Measurements from ENCODE around the gene TJP2. TPM values are rescaled to one million over a fixed set of nuclear protein-coding genes. Genes with fewer than 3 reads are reported as not detected.
A peak's percentile ranks its signal among the peaks of the same experiment; 100 is the strongest.

TJP2 gene
- total RNA-seq, 1 donor from 2014 or later = 35.5 TPM

DNA sequence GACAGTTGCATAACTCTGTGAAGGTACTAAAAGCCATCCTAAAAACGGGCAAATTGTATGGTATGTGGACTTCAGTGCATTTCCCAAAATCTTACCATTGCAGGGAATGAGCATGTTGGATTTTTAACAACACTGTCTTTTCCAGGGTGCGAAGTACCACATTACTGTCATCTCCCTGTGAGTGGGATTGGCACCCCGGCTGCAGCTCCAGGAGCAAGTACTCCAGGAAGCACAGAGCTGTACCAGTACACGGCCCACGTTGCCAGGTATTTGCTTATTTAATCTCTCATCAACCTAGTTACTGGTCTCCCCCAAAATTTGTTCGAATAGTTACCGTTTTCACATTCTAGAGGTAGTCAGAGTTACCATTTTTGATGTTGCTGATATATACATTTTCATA is 22.6 kb upstream of the TJP2 start:
- Histone ChIP-seq H3K36me3 (no peaks in the 10 kb centered on the region), H2AFZ (replicated peaks) (no peak overlapping the region), H3K79me2 (ENCODE audit: low read depth) (no peaks in the 10 kb centered on the region), H3K27ac (no peak overlapping the region), H3K27me3 (no peaks in the 10 kb centered on the region), H3K9ac (no peak overlapping the region), H3K4me1 (no peaks in the 10 kb centered on the region), H3F3A (ENCODE audit: low read depth) (peaks cover 7% of the 10 kb centered on the region), H3K4me3 (no peak overlapping the region), H3K4me2 (no peak overlapping the region), H4K20me1 (ENCODE audit: low read depth) (no peaks in the 10 kb centered on the region), H3K9me3 (ENCODE audit: low read depth) (no peaks in the 10 kb centered on the region)
- Mint-ChIP-seq H3K36me3 (peaks cover 15% of the 10 kb centered on the region), H3K4me1 (peaks cover 8% of the 10 kb centered on the region), H3K4me3 (no peak overlapping the region), H3K27ac (no peak overlapping the region), H3K27me3 (ENCODE audit: insufficient read depth, low read depth) (peaks cover 2% of the 10 kb centered on the region), H3K9me3 (peaks cover 3% of the 10 kb centered on the region)
- TF ChIP-seq, protein P1, sequence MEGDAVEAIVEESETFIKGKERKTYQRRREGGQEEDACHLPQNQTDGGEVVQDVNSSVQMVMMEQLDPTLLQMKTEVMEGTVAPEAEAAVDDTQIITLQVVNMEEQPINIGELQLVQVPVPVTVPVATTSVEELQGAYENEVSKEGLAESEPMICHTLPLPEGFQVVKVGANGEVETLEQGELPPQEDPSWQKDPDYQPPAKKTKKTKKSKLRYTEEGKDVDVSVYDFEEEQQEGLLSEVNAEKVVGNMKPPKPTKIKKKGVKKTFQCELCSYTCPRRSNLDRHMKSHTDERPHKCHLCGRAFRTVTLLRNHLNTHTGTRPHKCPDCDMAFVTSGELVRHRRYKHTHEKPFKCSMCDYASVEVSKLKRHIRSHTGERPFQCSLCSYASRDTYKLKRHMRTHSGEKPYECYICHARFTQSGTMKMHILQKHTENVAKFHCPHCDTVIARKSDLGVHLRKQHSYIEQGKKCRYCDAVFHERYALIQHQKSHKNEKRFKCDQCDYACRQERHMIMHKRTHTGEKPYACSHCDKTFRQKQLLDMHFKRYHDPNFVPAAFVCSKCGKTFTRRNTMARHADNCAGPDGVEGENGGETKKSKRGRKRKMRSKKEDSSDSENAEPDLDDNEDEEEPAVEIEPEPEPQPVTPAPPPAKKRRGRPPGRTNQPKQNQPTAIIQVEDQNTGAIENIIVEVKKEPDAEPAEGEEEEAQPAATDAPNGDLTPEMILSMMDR (IDR thresholded peaks at IDR 0.05) = no peak
- TF ChIP-seq EZH2 (IDR thresholded peaks at IDR 0.05) (no peak), EZH2phosphoT487 (IDR thresholded peaks at IDR 0.05) (no peak)
- DNase-seq (ENCODE audit: low spot score) = no peak

DNA sequence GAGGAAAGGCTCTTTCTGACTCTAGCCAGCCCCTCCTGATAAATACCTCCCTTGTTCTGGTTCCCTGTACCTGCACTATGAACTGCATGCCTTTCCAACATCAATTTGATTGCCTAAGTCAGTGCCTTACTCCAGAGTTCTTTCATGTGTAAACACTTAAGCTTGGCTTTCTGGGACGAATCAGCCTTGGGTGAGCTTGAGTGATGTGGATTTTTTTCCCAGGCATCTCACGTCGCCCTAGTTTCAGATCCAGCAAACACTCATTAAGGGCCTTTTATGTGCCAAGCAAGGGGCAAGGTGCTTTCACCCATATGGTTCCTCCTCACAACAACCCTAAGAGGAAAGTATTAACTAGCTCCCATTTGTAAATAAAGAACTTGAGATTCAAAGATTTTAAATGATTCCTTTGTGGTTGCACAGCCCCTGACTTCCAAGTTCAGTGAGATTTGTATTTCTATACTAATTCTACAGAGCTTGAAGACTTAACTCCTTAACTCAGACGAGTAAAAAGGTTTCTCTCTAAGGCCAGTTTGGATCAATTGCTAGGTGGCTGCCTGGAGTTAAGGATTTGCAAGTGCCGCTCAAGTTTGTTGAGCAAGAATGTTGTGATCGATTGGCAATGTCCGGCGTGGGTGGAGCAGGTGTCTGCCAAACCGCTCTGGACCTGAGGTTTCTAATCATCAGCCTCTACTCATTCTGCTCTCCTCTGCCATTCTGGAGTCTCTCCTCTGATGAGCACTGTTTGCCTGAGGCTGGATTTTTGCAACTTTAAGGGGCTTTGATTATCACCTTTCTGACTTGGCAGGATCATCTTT is 20.2 kb upstream of the TJP2 start:
- H3K27ac Mint-ChIP-seq = no peak overlapping the region

DNA sequence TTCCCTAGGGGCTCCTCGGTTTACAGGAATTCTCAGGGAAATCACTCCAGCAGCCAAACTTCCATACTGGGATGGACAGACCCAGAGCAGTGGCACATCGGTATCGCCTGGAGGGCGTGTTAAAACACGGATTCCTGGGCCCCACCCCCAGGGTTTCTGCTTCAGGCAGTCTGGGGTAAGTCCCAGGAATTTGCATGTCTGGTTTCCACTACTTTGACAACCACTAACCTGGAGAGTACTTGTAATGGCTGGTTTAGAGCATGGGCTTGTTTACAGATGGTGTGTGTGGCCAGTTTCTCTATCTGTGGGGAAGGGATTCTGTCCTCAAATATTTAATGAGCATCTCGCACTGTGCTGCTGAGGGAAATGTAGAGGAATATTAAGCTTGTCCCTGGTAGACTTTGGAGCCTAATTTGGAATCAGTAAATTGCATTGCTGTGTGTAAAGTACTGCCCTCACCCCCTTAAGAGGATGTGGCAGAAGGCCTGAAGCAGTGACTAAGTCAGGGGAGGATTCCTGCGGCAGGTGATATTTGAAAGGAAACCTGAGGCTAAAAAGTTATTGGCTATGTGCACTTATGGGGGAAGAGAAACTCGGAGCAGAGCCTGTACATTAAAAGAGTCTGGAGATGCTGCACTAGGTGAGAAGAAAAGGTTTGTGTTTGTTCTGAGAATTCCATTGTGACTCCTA is 18.6 kb upstream of the TJP2 start:
- Histone ChIP-seq H3K27ac (no peak overlapping the region), H3K9ac (no peak overlapping the region), H4K20me1 (ENCODE audit: low read depth) (no peaks in the 10 kb centered on the region), H2AFZ (replicated peaks) (no peak overlapping the region), H3K9me3 (ENCODE audit: low read depth) (no peaks in the 10 kb centered on the region), H3K4me1 (no peaks in the 10 kb centered on the region), H3K4me3 (no peak overlapping the region), H3K27me3 (no peaks in the 10 kb centered on the region), H3K79me2 (ENCODE audit: low read depth) (no peaks in the 10 kb centered on the region), H3K4me2 (no peak overlapping the region), H3F3A (ENCODE audit: low read depth) (no peaks in the 10 kb centered on the region), H3K36me3 (no peaks in the 10 kb centered on the region)
- no peak for DNase-seq (ENCODE audit: low spot score)
- peaks cover 15% of the 10 kb centered on the region for H3K36me3 Mint-ChIP-seq
- H3K27me3 Mint-ChIP-seq (ENCODE audit: insufficient read depth, low read depth) = no peaks in the 10 kb centered on the region
- peaks cover 3% of the 10 kb centered on the region for H3K9me3 Mint-ChIP-seq
- H3K4me1 Mint-ChIP-seq = peaks cover 2% of the 10 kb centered on the region
- no peak for TF ChIP-seq EZH2phosphoT487 (IDR thresholded peaks at IDR 0.05)
- TF ChIP-seq, protein P1 (IDR thresholded peaks at IDR 0.05) = no peak
- TF ChIP-seq EZH2 (IDR thresholded peaks at IDR 0.05) = no peak
- H3K4me3 Mint-ChIP-seq = no peak overlapping the region
- peak overlapping the region; percentile 24 for H3K27ac Mint-ChIP-seq

More for the DNA sequence above, 20.2 kb upstream of the TJP2 start:
- H3K36me3 ChIP-seq = no peaks in the 10 kb centered on the region
- TF ChIP-seq EZH2phosphoT487 (IDR thresholded peaks at IDR 0.05) = no peak
- peak overlapping the region; percentile 24 for H3K4me3 Mint-ChIP-seq
- no peaks in the 10 kb centered on the region for H3K27me3 ChIP-seq
- H3F3A ChIP-seq (ENCODE audit: low read depth) = peaks cover 5% of the 10 kb centered on the region
- H3K4me1 ChIP-seq = no peaks in the 10 kb centered on the region
- H3K9me3 Mint-ChIP-seq = peaks cover 3% of the 10 kb centered on the region
- H3K9ac ChIP-seq = no peak overlapping the region
- DNase-seq (ENCODE audit: low spot score) = no peak
- no peak overlapping the region for H3K4me3 ChIP-seq
- H3K79me2 ChIP-seq (ENCODE audit: low read depth) = no peaks in the 10 kb centered on the region
- H4K20me1 ChIP-seq (ENCODE audit: low read depth) = no peaks in the 10 kb centered on the region
- H2AFZ ChIP-seq (replicated peaks) = no peak overlapping the region
- H3K27me3 Mint-ChIP-seq (ENCODE audit: insufficient read depth, low read depth) = no peaks in the 10 kb centered on the region
- H3K9me3 ChIP-seq (ENCODE audit: low read depth) = no peaks in the 10 kb centered on the region
- no peak overlapping the region for H3K27ac ChIP-seq
- H3K36me3 Mint-ChIP-seq = peaks cover 15% of the 10 kb centered on the region
- peaks cover 8% of the 10 kb centered on the region for H3K4me1 Mint-ChIP-seq
- H3K4me2 ChIP-seq = no peak overlapping the region

All from neural progenitor cell (in vitro differentiated cells).